ENCODE data around the gene ANKS1B.

- TF ChIP-seq CTCF (IDR thresholded peaks at IDR 0.05), result no peak
- TF ChIP-seq TCF7L2 (IDR thresholded peaks at IDR 0.05; ENCODE audit: low read depth, low read length), result no peak
- TF ChIP-seq REST (IDR thresholded peaks at IDR 0.05; ENCODE audit: insufficient read depth in 1 of 2, low read depth in 2 of 2, low read length in 1 of 2), result no peak
- no peak for TF ChIP-seq SIN3A (IDR thresholded peaks at IDR 0.05; ENCODE audit: borderline replicate concordance, insufficient read depth, low read depth, low read length)
- TF ChIP-seq POLR2AphosphoS5 (IDR thresholded peaks at IDR 0.05; ENCODE audit: low read depth, low read length), result no peak
Observed at GRCh38 chr12:99768758-99769157, 216.0 kb downstream of the ANKS1B start.
